NCI-H146 treated with DMSO at 0.1 percent for 48 hours (cell line): ENCODE measurements around the gene LHX3.

Experiments
- DNase-seq: peaks from one replicate; lab custom pipeline; 2025; ENCODE audit not compliant: unreplicated experiment; lab: John Stamatoyannopoulos, UW

Gene LHX3

GRCh38 chr9:136179761-136180160 lies 25.2 kb downstream of the LHX3 start:
- no peak for DNase-seq

GRCh38 chr9:136179101-136179616 lies 25.8 kb downstream of the LHX3 start:
- no peak for DNase-seq

- DNase-seq, result no peak
These were observed 26.2 kb downstream of the LHX3 start for GRCh38 chr9:136178773-136179075.

GRCh38 chr9:136178061-136178772 lies 26.7 kb downstream of the LHX3 start:
- no peak for DNase-seq

DNA sequence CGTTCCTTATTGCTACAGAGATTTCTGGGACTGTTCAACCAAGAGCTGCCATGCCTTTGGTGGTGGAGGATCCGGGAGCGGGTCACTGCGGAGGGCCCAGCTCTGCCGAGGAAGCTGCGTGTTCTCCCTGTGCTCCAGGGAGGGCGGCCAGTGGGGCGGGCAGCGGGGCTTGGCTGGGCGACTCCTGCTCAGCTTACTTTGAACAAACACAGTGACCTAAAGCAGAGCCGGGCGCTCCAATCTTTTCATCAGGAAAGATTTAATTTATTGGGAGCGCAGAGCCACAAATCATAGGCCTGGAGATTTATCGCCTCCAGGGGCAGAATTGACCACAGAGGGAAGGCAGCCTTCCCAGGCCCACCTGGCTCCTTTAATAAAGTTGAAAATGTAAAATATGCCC lies 27.7 kb downstream of the LHX3 start:
- no peak for DNase-seq

- DNase-seq, result no peak
These were observed 29.2 kb downstream of the LHX3 start for GRCh38 chr9:136175616-136176197.

DNA sequence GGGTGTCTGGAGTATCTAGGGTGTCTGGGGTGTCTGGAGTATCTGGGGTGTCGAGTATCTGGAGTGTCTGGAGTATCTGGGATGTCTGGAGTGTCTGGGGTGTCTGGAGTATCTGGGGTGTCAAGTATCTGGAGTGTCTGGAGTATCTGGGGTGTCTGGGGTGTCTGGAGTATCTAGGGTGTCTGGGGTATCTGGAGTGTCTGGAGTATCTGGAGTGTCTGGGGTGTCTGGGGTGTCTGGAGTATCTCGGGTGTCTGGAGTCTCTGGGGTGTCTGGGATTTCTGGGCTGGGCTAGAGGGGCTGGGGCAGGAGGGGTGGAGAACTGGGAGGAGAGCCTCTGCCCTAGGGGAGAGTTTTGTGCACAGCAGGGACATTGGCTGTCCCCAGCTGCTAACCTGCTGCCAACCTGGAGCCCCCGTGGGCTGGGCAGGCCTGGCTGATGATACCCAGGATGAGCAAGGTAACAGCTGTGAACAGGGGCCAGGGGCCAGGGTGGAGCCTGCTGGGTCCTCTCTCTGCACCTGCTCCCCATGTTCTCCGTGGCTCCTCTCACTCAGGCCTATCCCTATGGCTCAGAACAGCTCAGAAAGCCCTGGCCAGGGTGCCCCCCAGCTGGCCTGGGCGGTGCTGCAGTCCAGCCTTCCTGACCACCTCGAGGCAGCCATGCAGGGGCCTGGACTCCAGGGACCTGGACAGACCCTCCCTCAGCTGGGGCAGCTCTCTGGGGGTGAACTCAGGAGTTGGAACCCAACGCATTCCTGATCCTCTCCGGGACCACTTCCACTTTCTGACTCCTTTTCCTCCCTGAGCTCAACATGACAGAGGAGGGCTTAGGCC lies 29.9 kb downstream of the LHX3 start:
- no peak for DNase-seq

- no peak for DNase-seq
These were observed 31.2 kb downstream of the LHX3 start for GRCh38 chr9:136173648-136174290.

- DNase-seq, result peak; percentile 90
These were observed 32.4 kb downstream of the LHX3 start for GRCh38 chr9:136172412-136173079.

DNA sequence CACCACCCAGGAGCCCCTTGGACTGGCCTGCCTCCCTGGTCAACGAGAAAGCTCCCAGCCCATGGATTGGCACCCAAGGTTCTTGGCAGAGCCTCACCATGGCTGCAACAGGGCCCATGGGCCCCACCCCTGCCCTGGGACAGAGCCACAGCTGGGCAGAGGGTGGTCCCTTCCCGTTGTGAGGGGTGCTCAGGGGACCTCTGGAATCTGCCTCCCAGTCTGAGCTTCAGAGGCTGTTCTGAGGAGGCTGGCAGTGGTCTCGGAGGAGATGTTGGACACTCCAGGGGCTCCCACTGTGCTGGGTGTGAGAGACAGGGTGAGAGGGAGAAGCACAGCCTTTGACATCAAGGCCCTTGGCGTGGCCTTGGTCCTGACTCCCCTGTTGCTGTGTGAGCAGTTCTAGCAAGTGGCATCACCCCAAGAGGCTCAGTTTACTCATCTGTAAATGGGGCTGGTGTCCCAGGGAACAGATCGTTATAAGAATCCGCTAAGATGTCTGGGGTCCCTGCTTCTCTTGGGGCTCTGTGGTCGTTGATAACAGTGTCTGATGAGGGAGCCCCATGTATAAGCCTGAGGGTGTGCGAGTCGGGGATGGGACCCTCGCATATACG lies 33.0 kb downstream of the LHX3 start:
- no peak for DNase-seq

DNA sequence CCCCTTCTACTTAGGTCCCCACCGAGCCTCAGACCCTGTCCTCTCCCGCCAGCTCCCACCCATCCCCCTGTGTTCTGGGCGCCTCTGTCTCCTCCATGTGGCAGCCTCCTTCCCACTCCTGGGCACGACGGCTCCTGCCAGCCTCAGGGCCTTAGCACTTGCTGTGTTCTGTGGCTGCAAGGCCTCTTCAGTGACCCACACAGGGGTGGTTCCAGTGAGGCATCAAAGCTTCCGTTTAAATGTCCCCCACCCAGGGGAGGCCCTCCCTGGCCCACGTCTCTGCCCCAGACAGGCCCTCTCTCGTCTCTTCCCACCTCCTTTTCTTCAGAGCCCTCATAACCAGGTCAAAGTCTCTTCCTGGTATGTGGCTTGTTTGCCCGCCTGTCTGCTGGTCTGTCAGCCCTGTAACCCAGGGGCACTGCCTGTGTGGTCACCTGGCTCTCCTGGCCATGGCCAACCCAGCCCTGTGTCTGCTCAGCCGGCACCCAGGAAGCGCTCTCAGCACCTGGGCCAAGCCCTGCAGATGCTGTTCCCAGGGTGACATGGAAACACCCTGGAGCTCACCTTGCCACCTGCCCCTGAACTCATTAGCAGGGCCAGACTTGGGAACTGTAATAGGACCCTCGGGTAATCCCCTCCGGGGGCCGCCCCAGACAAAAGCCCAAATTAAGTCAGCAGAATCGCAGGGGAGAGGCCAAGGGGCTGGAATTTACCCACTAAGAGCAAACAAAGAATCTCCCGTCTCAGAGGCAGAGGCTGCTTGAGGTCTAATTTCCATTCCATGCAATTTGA lies 33.7 kb downstream of the LHX3 start:
- peak; percentile 79 for DNase-seq

DNA sequence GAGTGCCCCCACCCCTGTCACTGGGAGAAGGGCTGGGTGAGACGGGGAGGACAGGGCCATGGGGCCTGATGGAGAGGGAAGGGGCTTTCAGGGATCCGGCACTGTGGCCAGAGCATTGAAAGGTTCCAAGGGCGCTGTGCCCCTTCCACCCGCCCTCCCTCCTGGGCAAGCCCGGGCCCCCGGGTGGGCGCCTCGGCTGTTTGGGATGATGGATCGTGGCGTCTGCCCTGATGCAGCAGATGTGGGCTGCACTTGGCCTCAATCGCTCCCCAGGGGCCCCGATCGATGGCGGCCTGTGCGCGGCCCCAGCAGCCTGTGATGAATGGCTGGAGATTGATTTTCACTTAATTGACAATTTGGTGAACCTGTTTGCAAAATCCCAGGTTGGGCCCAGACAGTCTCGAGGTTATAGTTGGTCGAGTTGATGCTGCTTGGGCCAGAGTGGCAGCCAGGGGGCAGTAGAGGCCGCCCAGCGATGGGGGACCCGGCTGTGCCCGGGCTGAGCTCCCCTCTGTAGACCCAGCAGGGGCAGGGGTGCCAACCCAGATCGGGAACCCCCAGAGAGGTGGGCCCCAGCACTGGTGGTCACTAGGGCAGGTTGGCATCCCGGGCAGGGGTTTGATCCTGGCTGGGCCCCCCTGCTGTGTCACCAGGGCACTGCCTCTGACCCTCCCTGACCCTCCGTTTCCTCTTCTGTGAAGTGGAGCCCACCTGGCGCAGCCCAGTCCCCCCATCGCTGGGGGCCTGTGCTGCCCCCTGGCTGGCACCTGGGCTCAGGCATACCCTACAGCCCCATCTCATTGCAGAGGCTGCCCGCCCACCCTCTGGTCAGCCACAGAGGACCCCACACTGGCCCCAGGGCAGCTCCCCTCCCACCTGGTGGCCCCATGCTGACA lies 34.7 kb downstream of the LHX3 start:
- peak; percentile 70 for DNase-seq

DNA sequence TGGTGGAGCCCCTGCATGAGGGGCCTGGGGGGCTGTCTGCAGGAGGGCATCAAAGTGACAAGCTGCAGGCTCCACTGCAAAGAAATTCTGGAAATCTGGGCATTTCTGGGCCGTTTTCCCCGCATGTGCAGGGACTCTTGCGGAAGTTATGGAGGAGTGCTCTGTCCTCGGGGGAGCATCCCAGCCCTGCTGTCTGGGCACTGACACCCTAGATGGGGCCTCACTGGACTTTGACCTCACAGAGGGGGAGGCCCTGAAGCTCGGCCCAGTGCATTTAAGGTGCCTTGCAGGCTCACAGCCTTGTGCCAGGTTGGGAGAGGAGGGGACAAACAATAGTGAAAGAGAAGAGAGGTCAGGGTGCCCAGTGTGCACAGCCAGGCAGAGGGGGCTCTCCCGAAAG lies 35.4 kb downstream of the LHX3 start:
- no peak for DNase-seq

- DNase-seq, result no peak
These were observed 41.6 kb downstream of the LHX3 start for GRCh38 chr9:136163248-136163850.

GRCh38 chr9:136160995-136161610 lies 43.8 kb downstream of the LHX3 start:
- no peak for DNase-seq

- peak; percentile 74 for DNase-seq
These were observed 44.5 kb downstream of the LHX3 start for GRCh38 chr9:136160381-136160841.

- DNase-seq, result no peak
These were observed 45.1 kb downstream of the LHX3 start for GRCh38 chr9:136159851-136160250.
